ENCODE results near the gene PPM1B. TPM values are rescaled to one million over a fixed set of nuclear protein-coding genes. Genes with fewer than 3 reads are reported as not detected.
"Not testable (repeated sequence)": the region's sequence is repeated elsewhere in the genome, so short reads cannot be mapped to it uniquely, and the experiment has no call there.

The PPM1B gene
- total RNA-seq, 4 donors from 2014 or later, result 26.6 to 63.3 (median 57.5) TPM

- H3K27ac ChIP-seq, result no peak overlapping the region
- no peaks in the 10 kb centered on the region for H3K4me1 ChIP-seq
- TF ChIP-seq CTCF (IDR thresholded peaks at IDR 0.05) (no peak), POLR2A (IDR thresholded peaks at IDR 0.05) (no peak)
- DNase-seq, result no peak
- H3K9me3 ChIP-seq, result no peaks in the 10 kb centered on the region
- intact Hi-C loops (cut with DNase I; ENCODE audit: low total_unique reads), result no loop called here
- no peaks in the 10 kb centered on the region for H3K27me3 ChIP-seq
- H3K36me3 ChIP-seq, result no peaks in the 10 kb centered on the region
- H3K4me3 ChIP-seq, result no peak overlapping the region
Measured at GRCh38 chr2:44126106-44126797, 42.4 kb upstream of the PPM1B start.

GRCh38 chr2:44130441-44130840 is 38.2 kb upstream of the PPM1B start:
- intact Hi-C loops (cut with DNase I; ENCODE audit: low total_unique reads), result no loop called here
- H3K27me3 ChIP-seq, result no peaks in the 10 kb centered on the region
- TF ChIP-seq POLR2A (IDR thresholded peaks at IDR 0.05), result no peak
- no peak for TF ChIP-seq CTCF (IDR thresholded peaks at IDR 0.05)
- no peak for DNase-seq
- no peaks in the 10 kb centered on the region for H3K9me3 ChIP-seq
- no peaks in the 10 kb centered on the region for H3K36me3 ChIP-seq
- no peak overlapping the region for H3K4me3 ChIP-seq
- no peaks in the 10 kb centered on the region for H3K4me1 ChIP-seq
- H3K27ac ChIP-seq, result no peak overlapping the region

GRCh38 chr2:44131177-44131576 is 37.5 kb upstream of the PPM1B start:
- Histone ChIP-seq H3K4me3 (no peak overlapping the region), H3K9me3 (no peaks in the 10 kb centered on the region), H3K27me3 (no peaks in the 10 kb centered on the region), H3K36me3 (no peaks in the 10 kb centered on the region), H3K4me1 (no peaks in the 10 kb centered on the region), H3K27ac (no peak overlapping the region)
- DNase-seq, result no peak
- intact Hi-C loops (cut with DNase I; ENCODE audit: low total_unique reads), result no loop called here
- TF ChIP-seq POLR2A (IDR thresholded peaks at IDR 0.05) (no peak), CTCF (IDR thresholded peaks at IDR 0.05) (no peak)

GRCh38 chr2:44133602-44134001 is 35.1 kb upstream of the PPM1B start:
- H3K4me3 ChIP-seq; H3K27ac ChIP-seq; H3K4me1 ChIP-seq; DNase-seq; intact Hi-C loops (cut with DNase I; ENCODE audit: low total_unique reads); H3K9me3 ChIP-seq; H3K36me3 ChIP-seq; H3K27me3 ChIP-seq: not testable (repeated sequence)

- Histone ChIP-seq H3K27me3 (no peaks in the 10 kb centered on the region), H3K27ac (peak overlapping the region; percentile 51 to 72), H3K9me3 (no peaks in the 10 kb centered on the region), H3K4me1 (no peaks in the 10 kb centered on the region), H3K36me3 (no peaks in the 10 kb centered on the region), H3K4me3 (no peak overlapping the region)
- no peak for TF ChIP-seq CTCF (IDR thresholded peaks at IDR 0.05)
- DNase-seq, result no peak
- intact Hi-C loops (cut with DNase I; ENCODE audit: low total_unique reads), result no loop called here
Measured at GRCh38 chr2:44134848-44135247, 33.8 kb upstream of the PPM1B start.

GRCh38 chr2:44135296-44135695 is 33.4 kb upstream of the PPM1B start:
- H3K27me3 ChIP-seq, result no peaks in the 10 kb centered on the region
- TF ChIP-seq CTCF (IDR thresholded peaks at IDR 0.05) (no peak), POLR2A (IDR thresholded peaks at IDR 0.05) (no peak)
- H3K36me3 ChIP-seq, result no peaks in the 10 kb centered on the region
- H3K4me1 ChIP-seq, result no peaks in the 10 kb centered on the region
- no peaks in the 10 kb centered on the region for H3K9me3 ChIP-seq
- DNase-seq, result no peak
- peak overlapping the region; percentile 51 to 72 for H3K27ac ChIP-seq
- H3K4me3 ChIP-seq, result no peak overlapping the region
- intact Hi-C loops (cut with DNase I; ENCODE audit: low total_unique reads), result no loop called here
